ENCODE measurements around the gene LENEP. TPM values are rescaled to one million over a fixed set of nuclear protein-coding genes. Genes with fewer than 3 reads are reported as not detected.

The LENEP gene
- total RNA-seq: not detected

- ATAC-seq: no peak
These were observed at the start of gene LENEP for GRCh38 chr1:154993572-154994268. LENEP (plus strand) TSS chr1:154993586; CDS start chr1:154993608, 22 bp downstream.

- ATAC-seq: no peak
These were observed 49.6 kb upstream of the LENEP start for GRCh38 chr1:154943649-154944400.

GRCh38 chr1:154944401-154945159 is 48.8 kb upstream of the LENEP start:
- no peak for ATAC-seq

- no peak for ATAC-seq
These were observed 48.0 kb upstream of the LENEP start for GRCh38 chr1:154945160-154945961.

- no peak for ATAC-seq
These were observed 47.2 kb upstream of the LENEP start for GRCh38 chr1:154945962-154946850.

- no peak for ATAC-seq
These were observed 45.3 kb upstream of the LENEP start for GRCh38 chr1:154948079-154948478.

GRCh38 chr1:154951901-154952657 is 41.3 kb upstream of the LENEP start:
- ATAC-seq: no peak

GRCh38 chr1:154952664-154953063 is 40.7 kb upstream of the LENEP start:
- no peak for ATAC-seq

- no peak for ATAC-seq
These were observed 39.8 kb upstream of the LENEP start for GRCh38 chr1:154953611-154954038.

- no peak for ATAC-seq
These were observed 38.8 kb upstream of the LENEP start for GRCh38 chr1:154954541-154954940.

GRCh38 chr1:154955039-154955717 is 38.2 kb upstream of the LENEP start:
- peak; percentile 34 for ATAC-seq

- ATAC-seq: peak; percentile 53
These were observed 37.5 kb upstream of the LENEP start, which contains the start of gene PBXIP1 for GRCh38 chr1:154955718-154956543. PBXIP1 (minus strand) TSS chr1:154956099; CDS start chr1:154953721, 2,378 bp downstream.

GRCh38 chr1:154956544-154956941 is 36.8 kb upstream of the LENEP start:
- ATAC-seq: no peak

- ATAC-seq: no peak
These were observed 36.2 kb upstream of the LENEP start for GRCh38 chr1:154957091-154957657.

- no peak for ATAC-seq
These were observed 35.4 kb upstream of the LENEP start for GRCh38 chr1:154958036-154958435.

GRCh38 chr1:154958681-154959425 is 34.5 kb upstream of the LENEP start:
- ATAC-seq: no peak

- ATAC-seq: no peak
These were observed 34.0 kb upstream of the LENEP start for GRCh38 chr1:154959426-154959780.

Data from esophagus mucosa (tissue), 1 donor.